ENCODE measurements around the gene RBBP8. TPM values are rescaled to one million over a fixed set of nuclear protein-coding genes. Genes with fewer than 3 reads are reported as not detected.

RBBP8 gene
- total RNA-seq, 4 donors from 2014 or later: 12.4 to 23.9 (median 15.4) TPM

DNA sequence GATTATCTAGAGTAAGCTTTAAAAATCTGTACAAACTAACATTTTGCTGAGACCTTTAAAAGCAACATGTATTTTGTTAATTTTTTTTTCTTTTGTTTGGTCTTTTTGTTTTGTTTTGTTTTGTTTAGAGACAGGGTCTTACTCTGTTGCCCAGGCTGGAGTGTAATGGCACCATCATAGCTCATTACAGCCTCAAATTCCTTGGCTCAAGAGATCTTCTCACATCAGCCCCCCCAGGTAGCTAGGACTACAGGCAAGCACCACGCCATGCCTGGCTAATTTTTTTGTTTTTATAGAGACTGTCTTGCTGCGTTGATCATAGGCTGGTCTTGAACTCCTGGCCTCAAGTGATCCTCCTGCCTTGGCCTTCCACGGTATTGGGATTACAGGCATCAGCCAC, 23.1 kb downstream of the RBBP8 start:
- DNase-seq (ENCODE audit: extremely low spot score): no peak
- peaks cover 0 to 37% (median 8%) of the 10 kb centered on the region in 4 donors for H3K36me3 ChIP-seq
- TF ChIP-seq EP300 (IDR thresholded peaks at IDR 0.05) (no peak), POLR2AphosphoS5 (IDR thresholded peaks at IDR 0.05) (no peak), CTCF (IDR thresholded peaks at IDR 0.05) (no peak), POLR2A (IDR thresholded peaks at IDR 0.05; ENCODE audit: low read depth) (no peak)
- H3K27me3 ChIP-seq: no peaks in the 10 kb centered on the region
- intact Hi-C loops (cut with DNase I): no loop called here
- H3K4me1 ChIP-seq: no peaks in the 10 kb centered on the region
- 98% methylated on average over 3 of the region's 3 CpGs for WGBS
- no peaks in the 10 kb centered on the region for H3K9me3 ChIP-seq
- no peak overlapping the region for H3K4me3 ChIP-seq
- H3K27ac ChIP-seq (replicated peaks in 1 of 4): no peak overlapping the region

GRCh38 chr18:22961156-22961555, 28.0 kb downstream of the RBBP8 start:
- H3K4me1 ChIP-seq: no peaks in the 10 kb centered on the region

GRCh38 chr18:22962004-22962403, 28.9 kb downstream of the RBBP8 start:
- H3K27me3 ChIP-seq: no peaks in the 10 kb centered on the region
- intact Hi-C loops (cut with DNase I): no loop called here
- no peak overlapping the region for H3K4me3 ChIP-seq
- TF ChIP-seq EP300 (IDR thresholded peaks at IDR 0.05) (no peak), CTCF (IDR thresholded peaks at IDR 0.05) (no peak), POLR2AphosphoS5 (IDR thresholded peaks at IDR 0.05) (no peak), POLR2A (IDR thresholded peaks at IDR 0.05; ENCODE audit: low read depth) (no peak)
- H3K9me3 ChIP-seq: no peaks in the 10 kb centered on the region
- H3K36me3 ChIP-seq: no peaks in the 10 kb centered on the region
- no peak overlapping the region for H3K27ac ChIP-seq (replicated peaks in 1 of 4)
- no peak for DNase-seq (ENCODE audit: extremely low spot score)
- no peaks in the 10 kb centered on the region for H3K4me1 ChIP-seq

More at GRCh38 chr18:22961156-22961555, 28.0 kb downstream of the RBBP8 start:
- TF ChIP-seq POLR2A (IDR thresholded peaks at IDR 0.05; ENCODE audit: low read depth): no peak
- no peak for TF ChIP-seq EP300 (IDR thresholded peaks at IDR 0.05)
- TF ChIP-seq CTCF (IDR thresholded peaks at IDR 0.05): no peak
- no peak for TF ChIP-seq POLR2AphosphoS5 (IDR thresholded peaks at IDR 0.05)
- H3K9me3 ChIP-seq: no peaks in the 10 kb centered on the region
- intact Hi-C loops (cut with DNase I): no loop called here
- no peak overlapping the region for H3K4me3 ChIP-seq
- no peaks in the 10 kb centered on the region for H3K36me3 ChIP-seq
- no peak overlapping the region for H3K27ac ChIP-seq (replicated peaks in 1 of 4)
- 100% methylated on average over 1 of the region's 1 CpG for WGBS
- H3K27me3 ChIP-seq: no peaks in the 10 kb centered on the region
- DNase-seq (ENCODE audit: extremely low spot score): no peak

DNA sequence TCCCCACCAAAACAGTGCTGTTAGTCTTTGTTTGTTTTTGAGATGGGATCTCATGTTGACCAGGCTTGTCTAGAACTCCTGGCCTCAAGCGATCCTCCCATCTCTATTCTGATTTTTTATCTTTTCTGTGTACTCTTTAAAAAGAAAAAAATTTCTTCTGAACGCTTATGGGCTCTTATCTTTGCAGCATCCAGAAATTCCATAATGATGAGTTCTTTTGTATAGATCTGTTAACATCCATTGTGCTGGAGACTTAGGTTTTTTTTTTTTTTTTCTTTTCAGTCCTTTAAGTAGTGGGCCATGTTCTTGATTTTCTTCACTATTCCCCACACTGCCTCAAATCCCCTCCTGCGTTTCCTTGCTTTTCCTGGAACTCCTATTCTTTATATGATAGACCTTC, 31.0 kb downstream of the RBBP8 start:
- Histone ChIP-seq H3K27ac (replicated peaks in 1 of 4) (no peak overlapping the region), H3K9me3 (no peaks in the 10 kb centered on the region), H3K36me3 (no peaks in the 10 kb centered on the region), H3K4me3 (no peak overlapping the region), H3K4me1 (no peaks in the 10 kb centered on the region), H3K27me3 (no peaks in the 10 kb centered on the region)
- no peak for DNase-seq (ENCODE audit: extremely low spot score)
- intact Hi-C loops (cut with DNase I): no loop called here
- TF ChIP-seq POLR2AphosphoS5 (IDR thresholded peaks at IDR 0.05) (no peak), EP300 (IDR thresholded peaks at IDR 0.05) (no peak), CTCF (IDR thresholded peaks at IDR 0.05) (no peak), POLR2A (IDR thresholded peaks at IDR 0.05; ENCODE audit: low read depth) (no peak)
- WGBS: over 99% methylated on average over 3 of the region's 3 CpGs

DNA sequence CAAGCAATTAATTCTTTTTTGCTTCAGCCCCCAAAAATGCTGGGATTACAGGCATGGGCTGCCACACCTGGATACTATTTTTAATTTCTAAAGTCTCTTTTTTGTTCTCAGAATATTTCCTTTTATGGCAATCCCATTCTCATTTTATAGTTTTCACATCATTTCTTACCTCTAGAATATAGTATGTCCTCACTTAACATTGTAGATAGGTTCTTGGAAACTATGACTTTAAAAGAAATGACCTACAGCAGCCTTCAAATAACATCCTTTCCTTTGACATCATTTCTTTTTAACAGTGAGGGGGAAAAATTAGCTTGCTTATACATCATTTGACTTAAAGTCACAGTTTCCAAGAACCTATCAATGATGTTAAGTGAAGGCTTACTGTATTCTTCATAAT, 31.6 kb downstream of the RBBP8 start:
- Histone ChIP-seq H3K4me1 (no peaks in the 10 kb centered on the region), H3K27me3 (no peaks in the 10 kb centered on the region), H3K27ac (replicated peaks in 1 of 4) (no peak overlapping the region), H3K4me3 (no peak overlapping the region), H3K9me3 (no peaks in the 10 kb centered on the region), H3K36me3 (no peaks in the 10 kb centered on the region)
- TF ChIP-seq POLR2A (IDR thresholded peaks at IDR 0.05; ENCODE audit: low read depth) (no peak), POLR2AphosphoS5 (IDR thresholded peaks at IDR 0.05) (no peak)
- intact Hi-C loops (cut with DNase I): no loop called here
- no peak for DNase-seq (ENCODE audit: extremely low spot score)

Data from esophagus muscularis mucosa (tissue), 4 donors.